Left lobe of liver (tissue), 2 donors: ENCODE measurements around the gene FHIT. TPM values are rescaled to one million over a fixed set of nuclear protein-coding genes. Genes with fewer than 3 reads are reported as not detected.

ENCODE experiments used
- ATAC-seq: fragments of 200-7000 bp; cut with Tn5 transposase; one replicate; pipeline ENCODE4 v1.9.1; 2020; ENCODE audit warnings: mild to moderate bottlenecking, moderate library complexity
- DNase-seq: peaks from one replicate; pipeline ENCODE4 v3.0.0-alpha.2; 2020; ENCODE audit warnings: low spot score
- total RNA-seq: library from RNA; stranded (reverse); gene quantifications from one replicate; pipeline ENCODE4 v1.2.1, GENCODE V29; 2021
- donor health status: DM: no; HTN: no; CAD: no; lungs with moderate emphysema.
- donor health status: DM: no; HTN: yes; CAD: no.

Gene FHIT
- total RNA-seq, 1 donor from 2014 or later: 5.1 TPM

DNA sequence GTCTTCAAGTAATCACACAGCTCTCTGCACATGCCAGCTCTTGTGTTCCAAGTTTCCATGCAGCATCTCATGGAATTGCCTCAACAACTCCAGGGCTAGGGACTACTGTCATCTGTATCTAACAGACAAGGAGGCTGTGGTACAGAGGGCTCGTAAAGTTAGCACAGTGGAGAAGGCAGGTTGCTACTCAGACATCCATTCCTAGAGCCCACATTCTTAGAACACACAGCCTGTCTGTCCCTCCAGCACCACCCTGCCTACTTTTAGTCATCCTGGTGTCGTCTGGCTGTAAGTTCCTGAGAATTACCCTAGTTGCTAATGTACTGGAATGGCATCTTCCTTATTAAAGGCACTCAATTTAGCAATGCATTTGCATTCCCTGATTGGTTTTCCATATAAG lies 862.5 kb downstream of the FHIT start:
- ATAC-seq (no peak), DNase-seq (no peak)

- ATAC-seq (no peak), DNase-seq (no peak)
Observed at GRCh38 chr3:60386306-60386705, 864.9 kb downstream of the FHIT start.

GRCh38 chr3:60384341-60384740 lies 866.9 kb downstream of the FHIT start:
- DNase-seq (no peak), ATAC-seq (no peak)

DNA sequence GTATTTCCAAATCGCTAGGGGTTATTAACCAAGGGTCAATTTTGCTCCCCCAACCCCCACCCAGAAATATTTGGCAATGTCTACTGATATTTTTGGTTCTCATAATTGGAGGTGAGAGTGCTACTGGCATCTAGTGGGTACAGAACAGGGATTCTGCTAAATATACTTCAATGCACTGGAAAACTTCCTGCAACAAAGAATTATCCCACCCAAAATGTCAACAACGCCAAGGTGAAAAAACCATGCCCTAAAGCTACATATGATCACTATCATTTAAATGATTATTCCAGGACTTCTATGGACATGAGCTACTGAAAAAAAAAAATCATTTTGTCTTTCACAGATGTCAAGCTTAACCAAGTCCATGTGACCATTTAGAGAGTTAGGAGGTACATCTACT lies 867.9 kb downstream of the FHIT start:
- ATAC-seq: no peak
- DNase-seq: no peak

DNA sequence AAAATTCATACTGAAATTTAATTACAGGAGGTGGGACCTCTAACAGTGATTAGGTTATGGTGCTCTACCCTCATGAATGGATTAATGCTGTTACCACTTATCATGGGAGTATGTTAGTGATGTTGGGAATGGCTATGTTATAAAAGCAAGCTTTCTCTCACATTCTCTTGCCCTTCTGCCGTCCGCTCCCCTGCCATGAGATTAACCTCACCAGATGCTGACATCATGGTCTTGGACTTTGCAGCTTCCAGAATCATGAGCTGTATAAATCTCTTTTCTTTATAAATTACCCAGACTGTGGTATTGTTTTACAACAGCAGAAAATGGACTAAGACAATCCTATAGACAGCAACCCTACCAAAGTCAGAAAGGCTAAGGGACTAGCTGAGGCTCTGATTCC lies 884.8 kb downstream of the FHIT start:
- no peak for DNase-seq
- ATAC-seq: no peak

DNA sequence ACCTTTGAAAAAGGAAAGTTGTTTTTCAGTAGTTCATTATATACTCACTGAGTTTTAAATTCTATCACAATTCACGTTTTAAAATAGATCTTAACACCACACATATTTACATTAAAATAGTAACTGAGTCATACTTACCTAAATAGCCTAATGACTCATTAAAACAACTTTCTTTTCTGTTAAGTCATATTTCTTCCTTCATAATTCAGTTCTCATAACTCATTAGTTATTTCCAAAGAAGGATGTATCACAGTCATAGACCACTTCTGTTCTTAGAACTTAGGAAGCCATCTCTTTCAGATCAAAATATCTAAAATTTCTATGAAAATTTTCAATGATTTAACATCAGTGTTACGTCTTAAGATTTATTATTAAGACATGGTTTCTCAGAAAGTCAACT lies 885.9 kb downstream of the FHIT start:
- DNase-seq: no peak
- ATAC-seq: no peak

DNA sequence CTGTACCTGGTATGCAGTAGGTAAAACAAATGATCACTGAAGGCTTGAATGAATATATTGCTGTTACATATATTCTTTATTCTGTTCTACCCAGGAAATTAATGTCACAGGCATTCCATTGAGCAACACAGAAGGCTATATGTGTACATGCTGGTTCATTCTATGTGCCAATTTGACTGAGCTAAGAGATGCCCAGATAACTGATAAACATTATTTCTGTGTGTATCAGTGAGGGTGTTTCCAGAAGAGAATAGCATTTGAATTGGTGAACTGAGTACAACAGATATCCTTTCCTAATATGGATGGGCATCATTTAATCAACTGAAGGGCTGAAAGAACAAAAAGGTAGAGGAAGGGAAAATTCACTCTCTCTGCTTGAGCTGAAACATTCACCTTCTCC lies 886.8 kb downstream of the FHIT start:
- ATAC-seq (no peak), DNase-seq (no peak)

- ATAC-seq (no peak), DNase-seq (no peak)
Observed at GRCh38 chr3:60363817-60364216, 887.4 kb downstream of the FHIT start.

DNA sequence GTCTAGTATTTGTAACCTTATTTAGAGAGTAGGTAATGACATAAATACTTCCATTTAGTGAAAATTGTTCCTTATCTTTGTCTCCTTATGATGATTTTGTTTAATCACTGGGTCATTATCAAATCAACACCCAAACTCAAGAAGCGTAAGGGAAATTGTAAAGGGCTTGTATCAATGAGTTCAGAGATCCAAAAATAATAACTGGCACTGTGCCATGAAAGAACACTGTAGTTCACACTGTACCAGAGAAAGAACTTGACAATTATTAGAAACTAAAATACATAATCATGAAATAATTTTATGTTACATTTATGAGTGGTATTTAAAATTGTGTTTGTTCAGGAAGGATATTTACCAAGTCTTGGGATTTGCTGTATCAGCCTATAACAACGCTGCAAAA lies 895.4 kb downstream of the FHIT start:
- DNase-seq (no peak), ATAC-seq (no peak)

- ATAC-seq (no peak), DNase-seq (no peak)
Observed at GRCh38 chr3:60351481-60351880, 899.8 kb downstream of the FHIT start.

DNA sequence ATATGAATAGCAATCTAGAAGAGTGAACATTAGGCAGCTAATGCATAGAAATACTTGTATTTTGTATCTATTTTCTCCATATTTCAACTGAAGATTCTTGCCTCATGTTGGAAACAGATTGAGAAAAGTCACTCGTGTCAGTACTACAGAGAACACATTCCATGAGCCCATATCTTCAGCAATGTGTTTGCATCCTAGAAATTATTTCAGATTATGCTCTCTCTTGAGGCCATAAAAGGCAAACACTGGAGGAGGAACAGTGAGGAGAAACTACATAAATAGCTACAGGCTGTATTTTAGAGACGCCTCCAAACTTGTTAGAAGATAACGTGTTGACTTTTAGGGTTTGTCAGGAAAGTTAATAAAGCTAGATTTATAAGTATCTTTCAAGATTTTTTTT lies 906.9 kb downstream of the FHIT start:
- no peak for ATAC-seq
- DNase-seq: no peak

GRCh38 chr3:60343831-60344230 lies 907.4 kb downstream of the FHIT start:
- no peak for ATAC-seq
- DNase-seq: no peak

- no peak for ATAC-seq
- DNase-seq: no peak
Observed at GRCh38 chr3:60339304-60339703, 911.9 kb downstream of the FHIT start.

DNA sequence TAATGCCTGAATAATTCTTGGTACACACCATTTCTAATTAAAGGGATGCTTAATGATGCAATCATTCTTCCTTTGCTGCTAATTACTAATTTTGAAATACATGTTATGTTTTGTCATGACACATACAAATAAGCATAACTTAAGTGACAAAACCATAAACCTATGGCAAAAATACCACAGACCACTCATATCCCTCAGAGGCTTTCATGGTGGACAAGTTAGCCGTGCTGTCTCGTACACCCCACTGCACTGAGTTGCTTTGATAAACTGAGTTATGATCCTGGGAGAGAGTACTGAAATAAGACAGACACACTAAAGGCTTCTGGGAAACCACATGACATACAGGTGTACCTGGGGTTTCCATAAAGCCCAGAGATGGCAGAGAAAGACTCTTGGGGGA lies 913.8 kb downstream of the FHIT start:
- DNase-seq: no peak
- no peak for ATAC-seq

DNA sequence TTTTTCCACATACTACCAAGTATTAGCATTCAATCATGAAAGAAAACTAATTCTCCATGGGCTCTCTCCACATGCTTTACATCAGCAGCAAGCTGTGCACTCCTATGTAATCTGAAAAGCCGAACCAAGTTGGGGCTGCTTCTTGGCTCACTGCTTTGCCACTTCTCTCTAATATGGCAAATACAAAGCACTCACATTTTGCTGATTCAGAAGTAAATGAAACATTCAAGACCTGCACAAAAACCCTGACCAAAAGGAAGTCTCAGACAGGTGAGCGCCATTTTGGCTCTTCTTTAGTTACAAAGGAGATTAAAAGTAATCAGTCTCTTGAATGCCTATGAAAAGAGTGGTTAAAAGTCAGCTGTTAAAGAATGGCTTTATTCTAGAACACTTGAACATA lies 915.2 kb downstream of the FHIT start:
- DNase-seq (no peak), ATAC-seq (no peak)

GRCh38 chr3:60333710-60334109 lies 917.5 kb downstream of the FHIT start:
- no peak for ATAC-seq

GRCh38 chr3:60330107-60330506 lies 921.1 kb downstream of the FHIT start:
- no peak for DNase-seq
- no peak for ATAC-seq

More at GRCh38 chr3:60333710-60334109, 917.5 kb downstream of the FHIT start:
- DNase-seq: no peak

DNA sequence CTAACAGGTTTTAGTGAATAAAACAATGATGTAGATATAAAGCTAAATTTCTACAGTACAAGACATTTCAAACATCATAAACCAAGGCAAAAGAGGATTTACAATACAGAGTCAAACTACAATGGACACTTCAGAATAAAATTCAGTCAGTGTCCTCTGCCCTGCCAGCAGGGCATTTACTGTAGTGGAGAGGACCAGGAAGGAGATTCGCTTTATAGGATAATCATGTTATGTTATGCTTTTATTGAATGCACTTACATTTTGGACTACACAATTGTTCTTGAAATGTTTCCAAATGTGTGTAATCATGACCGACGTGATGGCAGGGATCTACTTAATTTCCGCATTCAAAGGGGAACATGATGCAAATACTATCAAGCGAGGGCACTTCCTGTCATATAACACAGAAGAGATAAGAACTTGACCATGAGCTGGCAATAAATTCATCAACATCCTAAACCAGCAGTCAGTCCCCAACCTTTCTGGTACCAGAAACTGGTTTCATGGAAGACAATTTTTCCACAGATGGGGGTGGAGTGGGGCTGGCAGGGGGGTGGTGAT lies 925.6 kb downstream of the FHIT start:
- DNase-seq (no peak), ATAC-seq (no peak)

DNA sequence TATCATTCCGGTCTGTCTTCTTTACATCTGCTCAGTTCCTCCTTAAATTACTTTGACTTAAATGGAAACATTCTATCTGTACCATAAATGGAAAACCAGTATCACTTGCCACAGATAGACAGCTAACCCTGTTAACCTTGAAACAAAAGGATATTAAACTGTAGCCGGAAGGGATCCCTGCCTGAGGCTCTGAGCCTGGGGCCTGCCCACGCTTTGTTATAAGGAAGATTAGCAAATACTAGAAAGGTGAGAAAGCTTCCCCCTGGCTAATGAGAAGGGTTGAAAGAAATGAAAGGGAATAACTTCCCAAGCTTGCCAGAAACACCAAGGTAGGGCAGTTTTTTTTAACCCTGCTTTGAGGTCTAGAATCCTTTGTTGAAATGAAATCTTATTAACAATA lies 927.6 kb downstream of the FHIT start:
- no peak for DNase-seq
- no peak for ATAC-seq

GRCh38 chr3:60323180-60323579 lies 928.1 kb downstream of the FHIT start:
- DNase-seq (no peak), ATAC-seq (no peak)

DNA sequence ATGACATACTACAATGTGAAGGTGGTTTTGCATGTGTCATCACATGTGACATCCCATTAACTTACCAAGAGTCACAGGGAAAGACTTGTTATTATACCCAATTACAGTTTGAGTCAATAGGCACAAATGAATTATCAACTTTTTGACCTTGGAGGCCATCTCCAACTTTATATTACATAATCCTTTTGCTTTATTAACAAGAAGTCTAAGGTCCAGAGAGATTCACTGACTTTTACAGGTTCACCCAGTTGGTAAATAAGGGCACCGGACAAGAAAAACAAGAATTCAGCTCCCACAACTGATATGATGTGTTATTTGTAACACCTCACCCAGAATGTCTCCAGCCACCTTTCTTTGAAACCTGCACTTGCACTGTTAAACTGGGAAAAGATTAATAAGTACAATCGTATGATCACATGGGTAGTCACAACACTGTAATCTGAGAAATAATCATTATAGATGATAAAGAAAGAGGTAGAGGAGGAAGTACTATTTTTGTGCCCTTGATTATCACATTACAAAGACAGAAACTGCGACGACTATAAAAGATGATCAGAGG lies 928.9 kb downstream of the FHIT start:
- DNase-seq (no peak), ATAC-seq (peak; percentile 55)

DNA sequence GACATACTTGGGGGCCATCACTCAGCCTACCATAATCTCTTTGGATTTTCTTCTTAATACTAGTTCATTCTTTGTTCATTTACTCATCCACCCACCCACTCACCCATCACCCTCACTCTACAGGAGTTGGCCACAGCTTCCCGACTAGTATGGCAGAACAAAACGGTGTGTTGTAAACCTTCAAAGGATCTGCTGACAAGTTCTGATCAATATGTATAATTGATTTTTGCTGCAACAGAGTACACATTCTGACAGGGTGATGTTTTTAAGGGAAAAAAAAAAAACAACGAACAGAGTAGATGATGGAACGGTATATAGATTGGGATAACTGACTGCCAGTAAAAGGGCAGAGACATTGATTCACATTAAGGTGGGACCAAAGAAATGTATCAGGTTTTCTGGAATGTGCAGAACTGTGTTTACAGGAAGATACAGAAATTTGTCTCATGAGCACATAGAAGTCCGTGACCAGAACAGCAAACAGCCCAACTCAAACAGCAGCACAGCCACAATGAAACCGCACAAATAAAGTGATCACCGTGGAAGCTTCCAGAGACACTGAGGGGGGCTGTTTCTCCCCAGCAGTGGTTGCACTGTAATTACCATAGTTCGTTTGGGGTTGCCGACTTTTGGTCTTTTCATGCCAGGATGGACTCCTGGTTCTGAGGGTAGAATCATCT lies 931.9 kb downstream of the FHIT start:
- peak; percentile 71 for ATAC-seq
- no peak for DNase-seq
